ENCODE results near the gene SH3YL1. TPM values are rescaled to one million over a fixed set of nuclear protein-coding genes. Genes with fewer than 3 reads are reported as not detected.

Gene SH3YL1
- total RNA-seq, 1 experiment from 2014 or later: 97.0 TPM

- peaks cover 38% of the 10 kb centered on the region for H3K27me3 Mint-ChIP-seq (ENCODE audit: unreplicated experiment)
- DNase-seq: peak; percentile 25
- H3K4me1 Mint-ChIP-seq (ENCODE audit: low read depth, unreplicated experiment): peaks cover 8% of the 10 kb centered on the region
- no TSS peak for BruUV-seq (replicated peaks)
- no peak for TF ChIP-seq CTCF (IDR thresholded peaks at IDR 0.05; ENCODE audit: unreplicated experiment)
- peaks cover 8% of the 10 kb centered on the region for H3K36me3 Mint-ChIP-seq (ENCODE audit: insufficient read depth, unreplicated experiment)
- intact Hi-C loops (cut with micrococcal nuclease; ENCODE audit: unreplicated experiment): loop anchor here (1.0 to 10.0 kb wide), 4 partner anchors 24 to 235 kb away; no protein-coding TSS in a partner anchor
- no peak overlapping the region for H3K27ac Mint-ChIP-seq (ENCODE audit: unreplicated experiment)
- peak overlapping the region; percentile 68 for H3K4me3 Mint-ChIP-seq (ENCODE audit: low read depth, unreplicated experiment)
- CTCF ChIA-PET: interaction anchor here (0.9 kb wide), 1 partner anchor 43 kb away, joined by 3 read pairs; no protein-coding TSS in a partner anchor
- no peaks in the 10 kb centered on the region for H3K9me3 Mint-ChIP-seq (ENCODE audit: low read depth, unreplicated experiment)
Measured at GRCh38 chr2:289362-290089, 25.7 kb upstream of the SH3YL1 start.

- Mint-ChIP-seq H3K27me3 (ENCODE audit: unreplicated experiment) (peaks cover 38% of the 10 kb centered on the region), H3K9me3 (ENCODE audit: low read depth, unreplicated experiment) (no peaks in the 10 kb centered on the region), H3K27ac (ENCODE audit: unreplicated experiment) (no peak overlapping the region), H3K4me1 (ENCODE audit: low read depth, unreplicated experiment) (peaks cover 8% of the 10 kb centered on the region), H3K36me3 (ENCODE audit: insufficient read depth, unreplicated experiment) (peaks cover 8% of the 10 kb centered on the region), H3K4me3 (ENCODE audit: low read depth, unreplicated experiment) (no peak overlapping the region)
- CTCF ChIA-PET: interaction anchor here (0.9 kb wide), 1 partner anchor 42 kb away, joined by 3 read pairs; no protein-coding TSS in a partner anchor
- no peak for DNase-seq
- BruUV-seq (replicated peaks): no TSS peak
- intact Hi-C loops (cut with micrococcal nuclease; ENCODE audit: unreplicated experiment): loop anchor here (1.0 kb wide), 1 partner anchor 24 kb away; no protein-coding TSS in a partner anchor
- no peak for TF ChIP-seq CTCF (IDR thresholded peaks at IDR 0.05; ENCODE audit: unreplicated experiment)
Measured at GRCh38 chr2:288758-289361, 25.0 kb upstream of the SH3YL1 start.

- peaks cover 8% of the 10 kb centered on the region for H3K36me3 Mint-ChIP-seq (ENCODE audit: insufficient read depth, unreplicated experiment)
- H3K4me3 Mint-ChIP-seq (ENCODE audit: low read depth, unreplicated experiment): peak within 1 kb of the TSS; percentile 19
- no peaks in the 10 kb centered on the region for H3K9me3 Mint-ChIP-seq (ENCODE audit: low read depth, unreplicated experiment)
- H3K27me3 Mint-ChIP-seq (ENCODE audit: unreplicated experiment): peaks cover 38% of the 10 kb centered on the region
- no peak for TF ChIP-seq CTCF (IDR thresholded peaks at IDR 0.05; ENCODE audit: unreplicated experiment)
- intact Hi-C loops (cut with micrococcal nuclease; ENCODE audit: unreplicated experiment): no loop called here
- no TSS peak for BruUV-seq (replicated peaks)
- H3K4me1 Mint-ChIP-seq (ENCODE audit: low read depth, unreplicated experiment): peaks cover 8% of the 10 kb centered on the region
- CTCF ChIA-PET: interaction anchor here (0.7 kb wide), 1 partner anchor 1347 kb away, joined by 5 read pairs; no protein-coding TSS in a partner anchor
- DNase-seq: peak; percentile 7
- no peak within 1 kb of the TSS for H3K27ac Mint-ChIP-seq (ENCODE audit: unreplicated experiment)
Measured at GRCh38 chr2:287911-288757, 24.3 kb upstream of the SH3YL1 start, which contains the start of gene ALKAL2. ALKAL2 (minus strand) TSS chr2:288091; CDS start chr2:287835, 256 bp downstream.

GRCh38 chr2:287471-287885 is 23.6 kb upstream of the SH3YL1 start:
- Mint-ChIP-seq H3K4me1 (ENCODE audit: low read depth, unreplicated experiment) (peaks cover 8% of the 10 kb centered on the region), H3K4me3 (ENCODE audit: low read depth, unreplicated experiment) (peak overlapping the region; percentile 19), H3K9me3 (ENCODE audit: low read depth, unreplicated experiment) (no peaks in the 10 kb centered on the region), H3K36me3 (ENCODE audit: insufficient read depth, unreplicated experiment) (peaks cover 8% of the 10 kb centered on the region), H3K27me3 (ENCODE audit: unreplicated experiment) (peaks cover 38% of the 10 kb centered on the region), H3K27ac (ENCODE audit: unreplicated experiment) (no peak overlapping the region)
- no TSS peak for BruUV-seq (replicated peaks)
- no peak for TF ChIP-seq CTCF (IDR thresholded peaks at IDR 0.05; ENCODE audit: unreplicated experiment)
- peak; percentile 19 for DNase-seq
- intact Hi-C loops (cut with micrococcal nuclease; ENCODE audit: unreplicated experiment): no loop called here
- CTCF ChIA-PET: interaction anchor here (0.7 kb wide), 1 partner anchor 1348 kb away, joined by 5 read pairs; no protein-coding TSS in a partner anchor

Measured in Calu3 (cell line).